Stimulated activated CD8-positive, alpha-beta memory T cell treated with anti-CD3 and anti-CD28 coated beads, Interleukin-7, amount 100 ng/mL, for 24 hours (primary cell): ENCODE results near the gene CHRM4.

Experiments
- DNase-seq: peaks from one replicate; pipeline ENCODE4 v3.0.0-alpha.2; 2020; ENCODE audit warnings: low read depth

The CHRM4 gene

DNA sequence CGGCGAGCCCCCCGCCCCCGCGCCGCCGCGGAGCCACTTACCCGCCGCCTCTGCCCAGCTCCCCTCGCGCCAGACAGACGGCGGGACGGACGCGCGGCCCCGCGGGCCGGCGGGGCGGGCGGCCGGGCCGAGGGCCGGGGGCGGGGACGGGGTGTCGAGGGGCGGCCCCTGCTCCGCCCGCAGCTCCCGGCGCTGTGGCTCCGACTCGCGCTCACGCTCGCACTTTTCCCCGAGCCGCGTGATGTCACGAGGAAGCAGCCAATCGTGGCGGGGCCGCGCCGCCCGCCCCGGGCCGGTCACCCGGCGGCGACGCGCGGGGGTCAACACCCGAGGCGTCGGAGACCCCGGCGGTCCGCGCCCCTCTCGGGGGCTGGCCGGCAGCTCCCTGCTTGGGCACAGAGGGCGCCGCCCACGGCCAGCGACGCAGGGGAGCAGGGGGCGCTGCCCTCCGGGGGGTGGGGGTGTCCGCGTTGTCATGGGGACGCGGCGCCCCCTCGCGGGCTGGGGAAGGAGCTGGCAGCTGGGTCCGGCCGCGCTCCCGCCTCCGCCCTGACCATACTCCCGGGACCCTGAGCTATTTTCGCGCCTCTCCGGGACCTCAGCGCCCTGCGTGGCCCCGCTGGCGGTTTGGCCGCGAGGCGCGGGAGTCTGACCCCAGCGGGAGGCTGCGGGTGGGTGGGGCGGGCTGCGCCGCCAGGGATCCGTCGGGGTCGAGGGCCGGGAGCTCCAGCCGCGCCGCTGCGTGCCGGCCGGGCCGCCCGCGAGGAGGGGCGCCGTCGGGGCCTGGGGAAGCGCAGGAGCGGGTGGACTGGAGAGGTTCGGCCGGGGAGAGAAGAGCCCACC lies at the start of gene CHRM4:
Gene CHRM4 (minus strand): TSS at position 199 of the 843 bp plus-strand sequence. CDS start 5,219 bp downstream, outside the sequence.
- no peak for DNase-seq

GRCh38 chr11:46438211-46438610 lies 46.6 kb upstream of the CHRM4 start:
- no peak for DNase-seq

DNA sequence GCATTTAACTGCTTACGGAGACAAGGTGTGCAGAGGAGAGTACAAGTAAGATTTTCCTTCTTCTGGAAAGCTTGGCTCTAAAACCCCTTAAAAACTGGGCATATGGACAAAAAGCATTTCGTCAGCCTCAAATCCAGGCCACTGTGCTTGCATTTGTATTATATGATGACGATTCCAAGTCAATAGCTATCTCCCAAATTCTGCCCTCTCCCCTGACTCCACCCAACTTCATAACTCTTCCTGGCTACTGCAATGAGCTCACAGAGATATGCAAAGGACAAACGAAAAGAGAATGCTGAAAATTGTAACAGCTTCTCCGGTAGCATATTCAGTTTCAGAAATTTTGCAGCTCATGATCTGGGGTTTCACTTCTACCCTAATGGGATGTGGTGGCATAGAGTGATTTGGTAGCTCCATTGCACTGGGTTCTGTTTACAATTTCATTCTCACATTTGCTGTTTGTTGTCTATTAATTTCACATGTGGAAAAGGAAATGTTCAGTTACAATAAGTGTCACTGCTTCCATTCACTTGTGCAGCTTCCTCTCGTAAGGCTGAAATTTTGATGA lies 45.6 kb upstream of the CHRM4 start:
- no peak for DNase-seq

DNA sequence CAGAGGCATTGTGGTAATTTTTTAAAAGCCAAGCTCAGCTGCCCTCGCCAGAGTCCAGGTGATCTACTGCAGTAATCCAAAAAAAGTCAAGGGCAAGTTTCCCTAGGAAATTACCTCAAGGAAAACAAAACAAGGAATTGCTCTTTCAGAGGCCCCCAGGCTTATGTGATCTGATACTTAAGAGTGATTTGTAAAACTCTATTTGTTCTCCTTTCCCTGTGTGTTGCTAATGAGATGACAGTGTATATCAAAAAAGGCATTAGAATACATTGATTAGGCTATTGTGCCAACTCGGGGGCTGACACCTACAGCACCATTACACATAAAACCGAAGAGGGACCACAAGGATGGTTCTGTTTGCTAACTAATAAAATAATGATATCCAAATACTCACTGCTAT lies 44.5 kb upstream of the CHRM4 start:
- DNase-seq: no peak

DNA sequence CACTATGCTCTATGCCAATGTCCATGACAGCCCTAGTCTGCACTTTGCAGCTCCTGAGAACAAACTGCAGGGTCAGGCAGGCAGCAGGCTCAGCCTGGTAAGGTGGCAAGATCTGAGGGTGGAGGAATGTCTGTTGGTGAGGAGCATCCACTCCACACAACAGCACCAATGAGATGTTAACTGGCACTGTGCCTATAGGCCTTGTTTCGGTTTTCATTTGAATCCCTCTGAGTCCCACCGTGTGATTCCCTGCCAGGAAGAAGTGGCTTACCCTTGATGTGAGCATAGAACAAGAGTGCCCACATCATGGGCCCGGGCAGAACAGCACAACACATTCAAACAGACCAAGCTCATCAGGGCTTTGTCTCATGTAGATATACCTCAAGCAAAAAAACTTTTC lies 44.1 kb upstream of the CHRM4 start:
- DNase-seq: no peak

- no peak for DNase-seq
Measured at GRCh38 chr11:46431211-46431610, 39.6 kb upstream of the CHRM4 start.

- no peak for DNase-seq
Measured at GRCh38 chr11:46429717-46430116, 38.1 kb upstream of the CHRM4 start.

DNA sequence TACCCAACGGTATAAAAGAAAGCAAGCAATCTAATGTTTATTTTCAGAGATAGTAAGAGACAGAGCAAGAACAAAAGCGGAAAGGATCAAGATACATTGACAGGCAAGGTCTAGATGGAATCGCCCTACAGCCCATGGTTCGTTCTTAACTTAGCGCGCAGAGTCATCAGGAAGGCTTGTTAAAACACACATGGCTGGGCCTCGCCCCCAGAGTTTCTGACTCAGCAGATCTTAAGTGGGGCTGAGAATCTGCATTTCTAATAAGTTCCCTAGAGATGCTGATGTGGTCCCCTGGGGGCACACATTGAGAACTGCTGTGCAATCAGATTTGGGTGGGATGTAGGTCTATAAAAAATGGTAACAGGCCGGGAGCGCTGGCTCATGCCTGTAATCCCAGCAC lies 35.8 kb upstream of the CHRM4 start:
- DNase-seq: no peak

DNA sequence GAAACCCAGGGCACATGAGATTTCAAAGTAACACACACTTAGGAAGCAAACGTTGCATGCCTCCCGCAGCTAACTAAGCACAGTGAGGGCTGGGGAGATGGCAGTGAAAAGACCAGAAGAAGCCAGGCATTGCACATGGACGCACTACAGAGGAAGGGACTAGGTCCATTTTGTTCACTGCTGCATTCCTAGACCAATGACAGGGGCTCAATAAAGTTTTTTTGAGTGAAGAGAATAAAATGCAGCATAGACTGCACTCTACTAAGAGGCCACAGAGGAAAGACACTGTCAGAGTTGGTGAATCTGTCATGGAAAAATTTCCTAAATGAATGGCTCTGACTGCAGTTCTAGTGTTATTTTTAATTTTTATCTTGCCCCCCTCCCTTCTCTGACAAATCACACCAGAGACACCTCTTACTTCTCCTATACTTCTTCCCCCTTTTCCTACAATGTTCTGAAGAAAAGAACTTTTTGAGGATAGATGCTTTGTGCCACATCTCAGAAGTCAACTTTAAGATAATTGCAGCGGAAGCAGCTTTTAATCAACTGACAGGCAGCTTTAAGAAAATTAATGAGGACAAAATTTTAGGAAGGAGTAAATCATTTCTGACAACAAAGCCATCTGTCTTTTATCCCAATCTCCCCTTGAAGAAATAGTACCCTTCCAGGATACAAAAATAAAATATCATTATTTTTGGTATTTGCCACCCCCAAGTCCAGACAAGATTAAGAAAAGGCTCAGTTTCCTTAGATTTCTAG lies 34.8 kb upstream of the CHRM4 start:
- no peak for DNase-seq

DNA sequence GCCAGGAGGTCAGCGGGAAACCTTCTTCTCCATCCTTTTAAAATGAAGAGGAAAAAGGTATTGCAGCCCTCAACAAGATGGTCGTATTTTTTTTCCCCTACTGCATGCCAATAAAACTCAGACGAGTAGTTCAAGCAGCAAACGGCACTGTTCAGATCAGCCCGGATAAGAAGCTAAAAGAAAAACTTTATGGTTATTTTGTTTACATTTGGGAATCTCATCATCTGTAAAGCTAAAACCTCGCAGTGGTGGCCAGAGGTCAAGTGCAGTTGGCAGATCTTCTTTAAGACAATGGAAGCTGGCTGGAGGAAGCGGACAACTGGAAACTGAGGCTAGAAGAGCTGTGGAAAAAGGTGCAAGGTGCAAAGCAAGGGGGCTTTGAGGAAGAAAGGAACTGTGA lies 31.0 kb upstream of the CHRM4 start:
- no peak for DNase-seq

DNA sequence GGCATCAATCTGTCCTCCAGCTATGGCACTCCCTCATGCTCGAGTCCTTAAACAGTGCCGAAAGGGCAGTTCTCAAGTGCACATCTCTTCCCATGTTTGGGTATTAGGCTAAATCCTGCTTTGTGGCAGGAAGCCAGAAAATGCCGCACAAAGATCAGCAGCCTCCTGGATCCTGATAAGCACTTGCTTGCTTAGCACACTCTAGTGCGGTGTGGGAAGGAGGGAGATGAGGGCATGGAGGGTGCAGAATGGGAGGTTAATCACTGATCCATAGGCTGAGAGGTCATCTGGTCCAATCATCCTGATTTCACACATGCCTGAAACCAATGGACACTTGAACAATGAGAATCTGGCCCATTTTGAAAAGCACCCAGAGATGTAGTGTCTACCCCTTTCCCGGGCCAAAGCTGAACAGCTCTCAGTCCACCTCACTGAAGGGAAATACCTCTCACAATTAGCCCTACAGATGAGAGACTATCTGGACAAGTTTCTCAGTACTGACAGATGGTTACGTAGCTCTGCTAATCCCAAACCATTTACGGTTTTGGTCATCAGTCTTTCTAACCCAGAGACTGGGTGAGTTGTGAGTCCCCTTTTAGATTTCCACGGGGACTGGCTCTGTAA lies 29.8 kb upstream of the CHRM4 start:
- no peak for DNase-seq

DNA sequence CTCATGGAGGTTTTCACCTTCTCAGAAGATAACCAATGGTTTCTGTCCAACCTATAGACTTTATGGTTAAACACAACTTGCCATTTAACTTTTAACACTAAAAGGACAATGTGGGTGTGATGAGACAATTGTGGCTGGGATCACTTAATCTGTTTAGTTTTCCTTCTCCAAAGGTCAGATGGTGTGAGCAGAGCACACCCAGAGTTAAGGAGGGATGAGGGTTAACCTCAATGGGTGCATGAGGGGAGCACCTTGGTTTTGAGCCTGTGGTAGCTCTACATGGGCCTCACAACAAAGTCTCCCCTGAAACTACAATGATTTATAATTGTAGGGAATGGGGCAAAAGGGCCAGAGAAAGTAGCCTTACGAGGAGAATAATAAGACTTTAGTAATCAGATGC lies 28.9 kb upstream of the CHRM4 start:
- no peak for DNase-seq

GRCh38 chr11:46418751-46419150 lies 27.2 kb upstream of the CHRM4 start:
- no peak for DNase-seq

DNA sequence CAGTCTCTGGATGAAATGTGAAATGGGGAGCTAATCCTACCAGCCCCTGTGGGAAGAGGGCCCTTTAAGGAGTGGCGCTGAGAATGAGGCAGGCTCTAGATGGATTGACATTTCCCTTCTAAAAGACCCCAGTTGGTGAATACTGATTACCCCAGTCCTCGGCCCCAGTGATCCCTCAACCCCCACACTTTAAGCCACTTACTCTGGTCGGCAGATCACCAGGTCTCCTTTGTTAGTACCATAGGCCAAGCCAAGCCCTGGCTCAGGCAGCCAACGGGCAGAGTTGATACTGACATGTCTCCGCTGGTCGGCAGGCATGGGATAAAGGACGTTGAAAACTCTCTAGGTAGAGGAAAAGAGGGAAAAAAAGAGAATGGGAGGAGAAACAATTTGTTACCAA lies 26.1 kb upstream of the CHRM4 start:
- no peak for DNase-seq

DNA sequence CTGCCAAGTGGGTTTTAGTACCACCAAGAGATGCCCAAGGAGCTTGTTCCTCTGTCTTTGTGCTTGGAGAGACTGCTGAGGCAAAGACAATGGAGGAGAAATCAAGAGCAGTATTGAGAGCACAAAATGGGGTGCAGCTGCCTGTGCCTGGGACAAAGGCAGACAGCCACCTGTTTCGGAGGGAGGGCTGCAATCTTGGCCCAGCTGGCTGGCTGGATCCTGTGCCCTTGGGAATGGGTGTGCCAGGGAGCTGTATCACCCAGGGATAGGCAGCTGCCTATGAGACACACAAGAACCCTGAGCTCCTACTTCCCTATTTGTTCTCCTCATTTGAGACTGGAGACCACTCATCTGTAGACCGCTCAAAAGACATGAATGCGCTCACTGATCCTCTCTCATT lies 23.3 kb upstream of the CHRM4 start:
- DNase-seq: no peak

GRCh38 chr11:46414466-46414796 lies 22.9 kb upstream of the CHRM4 start:
- DNase-seq: no peak

DNA sequence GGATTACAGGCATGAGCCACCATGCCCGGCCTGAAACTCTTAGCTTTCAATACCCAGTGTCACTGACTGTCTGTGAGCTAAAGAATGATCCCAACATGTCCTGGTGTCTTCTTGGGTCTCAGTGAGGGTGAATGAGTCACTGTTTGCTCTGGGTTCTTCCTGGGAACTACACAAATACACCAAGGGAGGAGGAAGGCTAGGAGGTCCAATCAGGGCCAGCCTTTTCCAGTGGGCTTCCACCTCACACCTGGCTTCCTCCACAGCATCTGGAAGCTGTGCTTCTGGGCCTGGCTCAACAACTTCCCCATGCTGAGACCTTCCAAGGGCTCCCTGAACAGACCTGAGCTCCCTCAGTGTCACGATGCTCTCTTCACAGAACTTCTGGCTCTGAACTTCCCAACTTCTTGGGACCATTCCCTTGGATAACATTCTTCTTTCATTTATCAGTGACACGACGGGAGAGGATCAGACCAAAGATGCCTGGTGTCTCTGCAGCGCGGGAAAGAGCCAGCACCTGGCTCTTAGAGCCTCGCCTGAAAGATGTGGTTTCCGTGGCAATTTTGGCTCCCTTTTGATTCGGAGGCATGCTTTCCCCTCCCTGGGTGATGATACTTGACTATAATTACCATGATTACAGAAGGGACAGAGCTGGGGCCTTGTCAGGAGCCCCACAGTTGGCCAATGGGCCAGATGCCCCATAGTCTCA lies 22.3 kb upstream of the CHRM4 start:
- no peak for DNase-seq

DNA sequence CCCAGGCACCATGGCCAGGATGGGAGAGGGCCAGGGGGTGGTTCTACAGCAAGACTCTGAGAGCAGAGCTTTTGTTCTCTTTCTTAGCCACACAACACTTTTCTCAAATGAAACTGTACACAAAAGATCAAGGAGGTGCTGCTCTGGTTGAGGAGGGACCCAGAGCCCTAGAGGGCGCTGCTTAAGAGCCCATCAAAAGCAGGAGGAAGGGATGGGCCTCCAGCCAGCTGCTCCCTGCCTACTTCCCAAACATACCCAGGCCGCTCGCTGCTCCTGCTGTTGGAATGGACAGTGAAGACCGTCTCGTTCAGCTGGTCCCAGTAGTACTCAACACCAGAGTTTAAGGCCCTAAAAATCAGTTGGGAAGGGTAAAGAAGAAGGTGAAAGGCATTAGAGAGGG lies 18.4 kb upstream of the CHRM4 start:
- no peak for DNase-seq

DNA sequence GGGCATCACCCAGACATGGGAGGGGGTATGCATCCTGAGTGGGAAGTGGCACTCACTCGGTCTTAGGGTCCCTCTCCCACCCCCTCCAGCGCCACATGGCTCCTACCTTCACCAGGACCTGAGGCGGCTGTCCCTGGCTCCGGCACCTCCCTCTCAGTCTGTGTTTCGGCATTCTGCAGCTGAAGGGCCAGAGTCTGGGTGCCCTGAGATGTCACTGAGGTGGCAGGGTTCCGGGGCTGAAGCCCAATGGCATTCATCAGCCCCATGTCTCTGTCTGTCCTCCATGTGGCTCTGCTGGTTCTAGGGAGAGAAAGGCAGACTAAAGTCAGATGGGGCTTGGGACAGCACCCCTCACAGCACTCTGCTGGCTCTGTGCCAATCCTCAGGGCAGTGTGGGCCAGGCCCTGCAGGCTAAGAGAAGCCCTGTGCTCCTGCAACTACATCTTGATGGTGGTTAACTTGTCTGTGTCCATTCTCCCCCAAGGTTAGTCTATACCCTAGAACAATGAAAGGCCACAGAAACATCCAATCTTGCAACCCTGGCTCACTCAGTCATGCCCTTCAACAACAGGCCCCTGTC lies 16.9 kb upstream of the CHRM4 start:
- no peak for DNase-seq

- no peak for DNase-seq
Measured at GRCh38 chr11:46407635-46408034, 16.1 kb upstream of the CHRM4 start.

DNA sequence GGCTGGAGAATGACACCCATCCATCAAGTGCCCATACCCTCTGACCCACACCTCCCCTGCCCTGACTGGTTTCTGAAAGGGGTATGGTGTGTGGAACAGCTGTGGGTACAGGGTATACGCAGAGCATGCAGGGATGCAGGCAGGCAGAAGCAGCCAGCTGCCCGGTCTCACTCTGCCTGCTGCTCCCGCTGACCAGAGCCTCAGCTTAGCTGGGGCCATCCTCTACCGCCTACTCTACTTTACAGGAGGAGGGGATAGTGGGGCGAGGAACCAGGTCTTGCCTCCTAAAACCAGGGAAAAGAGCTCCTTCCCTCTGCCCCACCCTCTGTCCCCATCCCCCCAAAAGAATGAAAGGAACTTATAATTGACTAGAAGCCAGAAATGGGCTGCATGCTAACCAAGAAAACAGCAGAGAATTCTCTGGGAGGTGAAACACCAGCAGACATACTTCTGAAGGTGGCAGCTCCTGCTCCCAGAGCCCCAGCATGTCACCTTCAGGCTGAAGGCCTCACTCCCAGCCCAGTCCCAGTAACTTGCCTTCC lies 13.0 kb upstream of the CHRM4 start:
- DNase-seq: no peak
